Pons (tissue), 1 donor: ENCODE measurements around the gene SAFB2.
A peak's percentile ranks its signal among the peaks of the same experiment; 100 is the strongest.

Experiments used
- DNase-seq: peaks from one replicate; pipeline ENCODE4 v3.0.0-alpha.2; 2016; ENCODE audit warnings: low spot score

The SAFB2 gene

GRCh38 chr19:5579697-5580096 lies 42.9 kb downstream of the SAFB2 start:
- no peak for DNase-seq

GRCh38 chr19:5579286-5579685 lies 43.3 kb downstream of the SAFB2 start:
- DNase-seq: no peak

GRCh38 chr19:5578097-5578846 lies 44.3 kb downstream of the SAFB2 start:
- DNase-seq: no peak

- DNase-seq: no peak
Observed at GRCh38 chr19:5575590-5575989, 47.0 kb downstream of the SAFB2 start.

- DNase-seq: no peak
Observed at GRCh38 chr19:5572556-5573286, 49.9 kb downstream of the SAFB2 start.

- no peak for DNase-seq
Observed at GRCh38 chr19:5571777-5572176, 50.8 kb downstream of the SAFB2 start.

GRCh38 chr19:5567970-5568407 lies 54.6 kb downstream of the SAFB2 start:
- DNase-seq: no peak

GRCh38 chr19:5567360-5567969 lies 55.1 kb downstream of the SAFB2 start, which contains the start of gene TINCR:
TSS of gene TINCR (minus strand) at chr19:5567953.
- DNase-seq: no peak

GRCh38 chr19:5564930-5565329 lies 57.6 kb downstream of the SAFB2 start:
- no peak for DNase-seq

GRCh38 chr19:5563935-5564612 lies 58.5 kb downstream of the SAFB2 start:
- DNase-seq: no peak

- no peak for DNase-seq
Observed at GRCh38 chr19:5563008-5563431, 59.6 kb downstream of the SAFB2 start.

- no peak for DNase-seq
Observed at GRCh38 chr19:5562280-5562679, 60.3 kb downstream of the SAFB2 start.

- DNase-seq: no peak
Observed at GRCh38 chr19:5561559-5561958, 61.0 kb downstream of the SAFB2 start.

GRCh38 chr19:5560156-5560555 lies 62.4 kb downstream of the SAFB2 start:
- DNase-seq: no peak

GRCh38 chr19:5559804-5560133 lies 62.8 kb downstream of the SAFB2 start:
- DNase-seq: no peak

GRCh38 chr19:5558101-5558621 lies 64.4 kb downstream of the SAFB2 start:
- DNase-seq: no peak

- no peak for DNase-seq
Observed at GRCh38 chr19:5557691-5558090, 64.9 kb downstream of the SAFB2 start.

GRCh38 chr19:5554828-5555227 lies 67.7 kb downstream of the SAFB2 start:
- DNase-seq: no peak

- DNase-seq: no peak
Observed at GRCh38 chr19:5553892-5554291, 68.7 kb downstream of the SAFB2 start.

- peak; percentile 2 for DNase-seq
Observed at GRCh38 chr19:5547881-5548280, 74.7 kb downstream of the SAFB2 start.

- DNase-seq: no peak
Observed at GRCh38 chr19:5545984-5546383, 76.6 kb downstream of the SAFB2 start.

GRCh38 chr19:5545051-5545450 lies 77.5 kb downstream of the SAFB2 start:
- DNase-seq: no peak
